Hepatocyte (in vitro differentiated cells): ENCODE results near the gene PPP1R9A.

Source experiments
- EZH2phosphoT487 ChIP-seq: fragments of 200-600 bp; sonication (generic); IDR thresholded peaks from one replicate; pipeline ENCODE4 v1.6.1; 2018; ENCODE audit warnings: antibody characterized with exemption, mild to moderate bottlenecking, low read depth, moderate library complexity; ENCODE audit not compliant: unreplicated experiment, severe bottlenecking
- TF ChIP-seq, protein P1 (sequence below): fragments of 200-600 bp; sonication (generic); IDR thresholded peaks from 2 replicates; pipeline ENCODE4 v1.5.1; 2016; ENCODE audit warnings: antibody characterized with exemption, mild to moderate bottlenecking; ENCODE audit not compliant: poor library complexity

DNA sequence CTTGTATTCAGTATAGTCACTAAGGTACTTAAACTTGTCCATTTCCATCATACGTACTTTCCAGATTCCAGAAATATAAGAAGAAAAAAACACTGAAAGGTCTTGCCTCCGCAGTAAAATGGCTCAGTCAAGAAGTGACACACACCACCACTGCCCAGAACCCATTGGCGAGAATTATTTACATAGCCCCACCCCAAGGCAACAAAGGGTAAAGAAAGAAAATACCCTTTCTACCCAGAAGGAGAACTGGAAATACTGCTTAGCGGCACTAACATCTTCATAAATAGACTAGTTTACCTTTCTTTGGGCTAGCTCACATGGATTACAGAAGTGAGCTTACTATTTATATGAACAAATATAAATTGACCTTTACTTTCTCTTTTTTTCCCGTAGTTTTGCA, 194.0 kb downstream of the PPP1R9A start:
- TF ChIP-seq, protein P1, sequence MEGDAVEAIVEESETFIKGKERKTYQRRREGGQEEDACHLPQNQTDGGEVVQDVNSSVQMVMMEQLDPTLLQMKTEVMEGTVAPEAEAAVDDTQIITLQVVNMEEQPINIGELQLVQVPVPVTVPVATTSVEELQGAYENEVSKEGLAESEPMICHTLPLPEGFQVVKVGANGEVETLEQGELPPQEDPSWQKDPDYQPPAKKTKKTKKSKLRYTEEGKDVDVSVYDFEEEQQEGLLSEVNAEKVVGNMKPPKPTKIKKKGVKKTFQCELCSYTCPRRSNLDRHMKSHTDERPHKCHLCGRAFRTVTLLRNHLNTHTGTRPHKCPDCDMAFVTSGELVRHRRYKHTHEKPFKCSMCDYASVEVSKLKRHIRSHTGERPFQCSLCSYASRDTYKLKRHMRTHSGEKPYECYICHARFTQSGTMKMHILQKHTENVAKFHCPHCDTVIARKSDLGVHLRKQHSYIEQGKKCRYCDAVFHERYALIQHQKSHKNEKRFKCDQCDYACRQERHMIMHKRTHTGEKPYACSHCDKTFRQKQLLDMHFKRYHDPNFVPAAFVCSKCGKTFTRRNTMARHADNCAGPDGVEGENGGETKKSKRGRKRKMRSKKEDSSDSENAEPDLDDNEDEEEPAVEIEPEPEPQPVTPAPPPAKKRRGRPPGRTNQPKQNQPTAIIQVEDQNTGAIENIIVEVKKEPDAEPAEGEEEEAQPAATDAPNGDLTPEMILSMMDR, result no peak
- TF ChIP-seq EZH2phosphoT487, result no peak
